Muscle layer of colon (tissue), 2 donors: ENCODE measurements around the gene SDF2L1.
"Not testable (repeated sequence)": the region's sequence is repeated elsewhere in the genome, so short reads cannot be mapped to it uniquely, and the experiment has no call there.

Experiments
- H3K27ac ChIP-seq: one replicate; pipeline ENCODE4 v1.7.0; 2013; ENCODE audit warnings: low read depth, mild to moderate bottlenecking, low read length, moderate library complexity
- H3K27me3 ChIP-seq, 2 donors: one replicate each; pipeline ENCODE4 v1.7.0; 2013; ENCODE audit warnings: low read length in 2 of 2, mild to moderate bottlenecking in 2 of 2; ENCODE audit not compliant: insufficient read depth in 2 of 2, control insufficient read depth in 1 of 2
- H3K36me3 ChIP-seq: one replicate; pipeline ENCODE4 v1.7.0; 2013; ENCODE audit warnings: mild to moderate bottlenecking, low read length; ENCODE audit not compliant: insufficient read depth
- H3K4me1 ChIP-seq: one replicate; pipeline ENCODE4 v1.7.0; 2013; ENCODE audit warnings: mild to moderate bottlenecking, low read length; ENCODE audit not compliant: insufficient read depth
- H3K4me3 ChIP-seq, 2 donors: one replicate each; pipeline ENCODE4 v1.7.0; 2013; ENCODE audit warnings: low read length in 2 of 2, low read depth in 1 of 2, mild to moderate bottlenecking in 1 of 2, moderate library complexity in 1 of 2
- H3K9ac ChIP-seq: one replicate; pipeline ENCODE4 v1.7.0; 2013; ENCODE audit warnings: low read length
- H3K9me3 ChIP-seq: one replicate; pipeline ENCODE4 v1.7.0; 2013; ENCODE audit warnings: mild to moderate bottlenecking, low read length
- donor health status: abdominal sarcoma.
- donor health status: Adenocarcinoma of cecum.

SDF2L1 gene

DNA sequence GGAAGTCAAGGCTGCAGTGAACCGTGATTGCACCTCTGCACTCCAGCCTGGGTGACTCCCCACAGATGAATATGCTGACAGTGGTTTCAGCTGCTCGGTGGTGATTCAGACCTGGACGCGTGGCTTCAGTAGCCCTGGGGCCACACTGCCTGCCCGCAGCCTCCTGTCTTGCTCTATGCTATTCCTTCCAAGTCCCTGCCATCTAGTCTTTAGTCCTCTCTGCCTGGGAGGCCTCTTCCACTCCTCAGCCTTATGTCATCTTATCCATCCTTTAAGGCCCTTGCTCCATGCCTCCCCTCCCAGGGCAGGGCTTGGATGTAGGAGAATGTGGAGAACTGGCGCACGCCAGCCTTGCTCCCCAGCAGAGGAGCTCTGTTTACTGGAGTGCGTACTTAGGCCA lies 35.3 kb upstream of the SDF2L1 start:
- Histone ChIP-seq H3K9me3 (no peaks in the 10 kb centered on the region), H3K4me3 (no peak overlapping the region), H3K36me3 (peaks cover 10% of the 10 kb centered on the region), H3K27me3 (no peaks in the 10 kb centered on the region), H3K4me1 (no peaks in the 10 kb centered on the region), H3K27ac (no peak overlapping the region), H3K9ac (no peak overlapping the region)

DNA sequence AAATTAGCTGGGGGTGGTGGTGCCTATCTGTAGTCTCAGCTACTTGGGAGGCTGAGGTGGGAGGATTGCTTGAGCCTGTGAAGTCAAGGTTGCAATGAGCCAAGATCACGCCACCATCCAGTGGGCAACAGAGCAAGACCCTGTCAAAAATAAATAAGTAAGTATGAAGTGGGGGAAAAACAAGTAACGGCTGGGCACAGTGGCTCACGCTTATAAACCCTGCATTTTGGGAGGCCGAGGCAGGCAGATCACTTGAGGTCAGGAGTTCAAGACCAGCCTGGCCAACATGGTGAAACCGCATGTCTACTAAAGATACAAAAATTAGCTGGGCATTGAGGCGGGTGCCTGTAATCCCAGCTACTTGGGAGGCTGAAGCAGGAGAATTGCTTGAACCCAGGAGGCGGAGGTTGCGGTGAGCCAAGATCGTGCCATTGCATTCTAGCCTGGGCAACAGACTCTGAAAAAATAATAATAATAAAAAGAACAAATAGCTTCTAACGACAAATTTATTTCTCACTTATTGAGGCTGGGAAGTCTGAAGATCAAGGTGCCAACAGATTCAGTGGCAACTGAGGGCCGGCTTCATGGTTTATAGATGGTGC lies 32.4 kb upstream of the SDF2L1 start:
- not testable (repeated sequence) for H3K27me3 ChIP-seq, H3K4me3 ChIP-seq, H3K4me1 ChIP-seq, H3K9me3 ChIP-seq, H3K9ac ChIP-seq, H3K27ac ChIP-seq
- peaks cover 30% of the 10 kb centered on the region for H3K36me3 ChIP-seq

DNA sequence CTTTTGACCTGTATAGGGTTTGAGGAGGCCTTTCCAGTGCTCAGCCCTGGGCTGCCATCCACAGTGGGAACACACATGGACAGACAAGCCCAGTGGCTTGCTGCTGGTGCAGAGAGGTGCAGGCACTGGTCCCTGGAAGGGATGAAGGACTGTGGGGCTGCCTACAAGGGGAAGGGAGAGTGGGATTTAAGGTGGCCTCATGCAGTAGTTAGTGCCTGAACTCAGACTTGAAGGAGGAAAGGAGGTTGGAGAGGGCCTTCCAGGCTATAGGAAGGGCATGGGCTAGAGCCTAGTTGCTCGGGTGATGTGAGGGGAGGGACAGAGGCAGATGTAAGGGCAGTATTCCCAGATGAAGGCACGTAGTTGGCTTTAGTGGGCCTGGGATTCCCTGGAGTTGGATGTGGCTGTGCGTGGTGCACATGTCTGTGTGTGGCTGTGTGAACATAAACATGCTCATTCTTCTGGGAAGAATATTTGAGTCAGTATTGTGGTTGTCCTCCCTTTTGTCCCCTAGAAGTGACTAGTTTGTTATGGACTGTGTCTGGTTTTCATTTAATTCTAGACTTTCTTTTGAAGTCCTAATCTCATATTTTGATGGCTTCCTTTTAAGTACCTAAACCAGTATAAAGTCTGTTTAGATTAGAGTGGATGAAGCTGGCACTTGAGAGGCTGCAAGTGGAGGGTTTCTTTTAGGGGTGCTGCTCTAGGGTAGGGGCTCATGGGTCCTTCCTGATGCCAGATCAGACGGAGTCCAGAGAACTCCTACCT lies 30.7 kb upstream of the SDF2L1 start:
- peaks cover 31% of the 10 kb centered on the region for H3K36me3 ChIP-seq

DNA sequence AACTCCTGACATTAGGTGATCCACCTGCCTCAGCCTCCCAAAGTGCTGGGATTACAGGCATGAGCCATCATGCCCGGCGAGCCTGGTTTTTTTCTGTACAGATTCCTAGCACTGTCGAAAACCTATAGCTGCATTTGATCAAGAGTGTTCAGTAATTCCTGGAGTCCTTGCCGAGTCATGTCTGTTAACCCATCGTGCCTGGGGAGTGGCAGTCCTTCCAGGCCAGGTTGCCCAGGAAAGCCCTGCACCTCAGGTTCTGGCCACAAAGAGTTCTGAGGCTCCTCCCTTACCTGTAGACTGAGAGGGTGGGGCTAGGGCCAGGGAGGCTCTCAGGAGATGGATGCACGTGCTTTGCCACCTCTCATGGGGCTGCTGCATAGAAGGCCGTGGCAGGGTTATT lies 29.2 kb upstream of the SDF2L1 start:
- Histone ChIP-seq H3K9ac (no peak overlapping the region), H3K4me3 (no peak overlapping the region), H3K27ac (no peak overlapping the region), H3K27me3 (no peaks in the 10 kb centered on the region), H3K9me3 (no peaks in the 10 kb centered on the region), H3K4me1 (no peaks in the 10 kb centered on the region), H3K36me3 (peaks cover 31% of the 10 kb centered on the region)

More for the DNA sequence above, 30.7 kb upstream of the SDF2L1 start:
- H3K27ac ChIP-seq = no peak overlapping the region
- H3K27me3 ChIP-seq = no peaks in the 10 kb centered on the region
- no peaks in the 10 kb centered on the region for H3K4me1 ChIP-seq
- no peak overlapping the region for H3K4me3 ChIP-seq
- H3K9me3 ChIP-seq = no peaks in the 10 kb centered on the region
- no peak overlapping the region for H3K9ac ChIP-seq

DNA sequence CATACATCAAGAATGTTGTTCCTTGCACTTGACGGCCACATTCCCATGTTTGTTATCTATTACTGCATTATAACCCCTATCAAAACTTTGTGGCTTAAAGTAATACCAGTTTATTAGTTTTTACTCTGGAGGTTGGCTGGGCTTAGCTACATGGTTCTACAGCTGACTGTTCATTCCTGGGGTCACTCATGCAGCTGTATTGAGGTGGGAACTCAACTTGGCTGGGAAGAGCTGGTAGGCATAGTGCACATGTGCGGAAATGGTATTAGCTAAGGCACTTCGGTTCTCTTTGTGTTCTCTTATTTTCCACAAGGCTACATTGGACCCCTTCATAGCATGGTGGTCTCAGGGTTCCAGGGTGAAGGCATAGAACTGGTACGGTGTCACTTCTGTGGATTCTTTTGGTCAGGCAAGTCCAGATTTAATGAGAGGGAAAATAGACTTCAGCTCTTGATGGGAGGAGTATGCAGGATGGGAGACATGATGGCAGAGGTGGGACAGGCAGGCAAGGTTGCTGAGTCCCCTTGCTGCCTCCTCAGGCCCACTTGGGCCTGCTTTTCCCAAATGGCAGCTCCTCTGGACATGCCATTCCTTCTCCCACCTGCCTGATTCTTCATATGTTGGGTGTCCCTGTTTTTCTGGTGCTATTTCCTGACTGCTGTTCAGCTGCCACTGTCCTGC lies 28.4 kb upstream of the SDF2L1 start:
- Histone ChIP-seq H3K4me1 (no peaks in the 10 kb centered on the region), H3K4me3 (no peak overlapping the region), H3K9ac (no peak overlapping the region), H3K27me3 (no peaks in the 10 kb centered on the region), H3K36me3 (peaks cover 31% of the 10 kb centered on the region), H3K9me3 (no peaks in the 10 kb centered on the region), H3K27ac (no peak overlapping the region)

DNA sequence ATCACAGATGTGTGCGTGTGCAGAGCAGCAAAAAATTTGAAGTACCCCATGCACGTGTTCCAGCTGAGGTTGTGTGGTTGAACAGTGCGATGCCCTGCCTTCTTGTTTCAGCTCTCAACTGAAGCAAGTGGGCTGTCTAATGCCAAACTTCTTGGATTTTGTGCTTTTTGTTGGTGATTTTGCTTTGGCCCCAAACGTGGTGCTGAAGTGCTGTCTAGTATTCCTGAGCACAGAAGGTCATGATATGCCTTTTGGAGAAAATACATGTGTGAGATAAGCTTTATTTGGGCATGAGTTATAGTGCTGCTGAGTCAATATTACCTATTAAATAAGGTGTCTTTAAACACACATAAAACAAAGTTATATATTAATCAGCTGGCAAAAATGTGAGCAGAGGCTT lies 26.4 kb upstream of the SDF2L1 start:
- H3K4me3 ChIP-seq = no peak overlapping the region
- peaks cover 31% of the 10 kb centered on the region for H3K36me3 ChIP-seq
- H3K4me1 ChIP-seq = no peaks in the 10 kb centered on the region
- no peak overlapping the region for H3K27ac ChIP-seq
- H3K27me3 ChIP-seq = no peaks in the 10 kb centered on the region
- no peaks in the 10 kb centered on the region for H3K9me3 ChIP-seq
- H3K9ac ChIP-seq = no peak overlapping the region

DNA sequence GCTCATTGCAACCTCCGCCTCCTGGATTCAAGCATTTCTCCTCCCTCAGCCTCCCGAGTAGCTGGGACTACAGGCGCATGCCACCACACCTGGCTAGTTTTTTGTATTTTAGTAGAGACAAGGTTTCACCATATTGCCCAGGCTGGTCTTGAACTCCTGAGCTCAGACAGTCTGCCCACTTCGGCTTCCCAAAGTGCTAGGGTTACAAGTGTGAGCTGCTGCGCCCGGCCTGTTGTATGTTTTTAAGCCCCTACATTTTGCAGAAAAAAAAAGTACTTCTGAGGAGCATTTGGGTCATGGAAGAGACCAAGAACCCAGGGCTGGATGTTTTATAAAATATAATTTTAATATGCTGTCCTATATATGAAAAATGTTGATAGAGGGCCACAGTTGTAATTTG lies 24.8 kb upstream of the SDF2L1 start:
- H3K9me3 ChIP-seq, H3K4me3 ChIP-seq, H3K27me3 ChIP-seq, H3K4me1 ChIP-seq, H3K27ac ChIP-seq, H3K9ac ChIP-seq: not testable (repeated sequence)
- H3K36me3 ChIP-seq = peaks cover 20% of the 10 kb centered on the region

DNA sequence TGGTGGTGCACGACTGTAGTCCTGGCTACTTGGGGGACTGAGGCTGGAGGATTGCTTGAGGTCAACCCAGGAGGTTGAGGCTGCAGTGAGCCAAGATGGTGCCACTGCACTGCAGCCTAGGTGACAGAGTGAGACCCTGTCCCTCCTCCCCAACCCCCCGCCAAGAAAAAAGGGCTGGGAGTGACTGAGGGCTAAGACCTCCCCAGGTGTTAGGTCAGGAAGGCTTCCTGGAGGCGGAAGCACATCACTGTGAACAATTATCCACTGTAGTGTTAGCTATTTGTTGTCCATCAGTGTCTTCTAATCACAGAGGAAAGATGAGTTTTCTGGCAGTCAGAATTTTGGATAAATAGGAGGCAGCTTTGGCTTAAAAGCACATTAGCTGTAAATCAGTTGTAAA lies 21.1 kb upstream of the SDF2L1 start:
- H3K9me3 ChIP-seq = no peaks in the 10 kb centered on the region
- no peaks in the 10 kb centered on the region for H3K27me3 ChIP-seq
- no peak overlapping the region for H3K9ac ChIP-seq
- no peak overlapping the region for H3K27ac ChIP-seq
- peaks cover 21% of the 10 kb centered on the region for H3K4me1 ChIP-seq
- H3K4me3 ChIP-seq = no peak overlapping the region
- H3K36me3 ChIP-seq = peaks cover 4% of the 10 kb centered on the region

DNA sequence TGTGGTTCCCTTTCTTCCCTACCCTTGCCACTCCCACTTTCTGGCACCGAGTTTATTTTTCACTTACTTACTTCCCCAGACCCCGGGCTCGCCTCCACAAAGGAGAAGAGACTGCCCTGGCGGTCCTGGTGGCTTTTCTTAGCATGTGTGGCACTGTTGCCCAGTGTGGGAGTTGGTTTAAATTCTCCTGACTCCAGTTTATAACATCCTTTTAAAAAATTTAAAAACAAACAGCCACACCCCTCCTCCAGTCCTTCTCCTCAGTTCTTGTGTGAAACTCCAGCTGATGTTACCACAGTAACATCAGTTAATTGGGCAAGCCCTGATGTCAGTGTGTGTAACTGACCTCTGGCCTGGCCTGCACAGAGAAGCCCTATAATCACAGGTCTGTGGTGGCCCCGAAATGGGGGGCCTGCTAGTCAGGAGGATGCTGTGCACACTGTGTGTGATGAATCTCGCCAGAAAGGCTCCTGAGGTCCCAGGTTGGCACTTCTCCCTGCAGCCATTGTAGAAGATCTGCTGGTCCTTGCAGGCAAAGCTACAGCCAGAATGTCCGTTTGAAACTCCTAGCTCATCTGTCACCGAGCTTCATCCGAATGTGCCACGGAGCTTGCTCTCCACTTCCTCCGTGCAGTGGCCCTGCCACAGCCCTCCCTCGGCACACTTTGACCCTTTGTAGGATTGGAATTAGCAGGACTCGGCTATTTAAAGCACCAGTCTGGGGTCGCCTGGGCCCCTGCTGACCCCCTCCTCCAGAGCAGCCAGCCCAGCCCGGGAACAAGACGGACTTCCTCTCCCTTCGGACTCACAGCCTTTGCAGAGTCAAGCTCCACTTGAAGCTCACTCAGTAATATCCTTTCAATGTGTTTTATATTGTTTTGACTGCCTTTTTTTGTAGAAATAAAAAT lies 19.8 kb upstream of the SDF2L1 start:
- Histone ChIP-seq H3K27me3 (no peaks in the 10 kb centered on the region), H3K4me1 (peaks cover 21% of the 10 kb centered on the region), H3K9ac (no peak overlapping the region), H3K36me3 (peaks cover 4% of the 10 kb centered on the region), H3K4me3 (no peak overlapping the region), H3K27ac (no peak overlapping the region), H3K9me3 (no peaks in the 10 kb centered on the region)

DNA sequence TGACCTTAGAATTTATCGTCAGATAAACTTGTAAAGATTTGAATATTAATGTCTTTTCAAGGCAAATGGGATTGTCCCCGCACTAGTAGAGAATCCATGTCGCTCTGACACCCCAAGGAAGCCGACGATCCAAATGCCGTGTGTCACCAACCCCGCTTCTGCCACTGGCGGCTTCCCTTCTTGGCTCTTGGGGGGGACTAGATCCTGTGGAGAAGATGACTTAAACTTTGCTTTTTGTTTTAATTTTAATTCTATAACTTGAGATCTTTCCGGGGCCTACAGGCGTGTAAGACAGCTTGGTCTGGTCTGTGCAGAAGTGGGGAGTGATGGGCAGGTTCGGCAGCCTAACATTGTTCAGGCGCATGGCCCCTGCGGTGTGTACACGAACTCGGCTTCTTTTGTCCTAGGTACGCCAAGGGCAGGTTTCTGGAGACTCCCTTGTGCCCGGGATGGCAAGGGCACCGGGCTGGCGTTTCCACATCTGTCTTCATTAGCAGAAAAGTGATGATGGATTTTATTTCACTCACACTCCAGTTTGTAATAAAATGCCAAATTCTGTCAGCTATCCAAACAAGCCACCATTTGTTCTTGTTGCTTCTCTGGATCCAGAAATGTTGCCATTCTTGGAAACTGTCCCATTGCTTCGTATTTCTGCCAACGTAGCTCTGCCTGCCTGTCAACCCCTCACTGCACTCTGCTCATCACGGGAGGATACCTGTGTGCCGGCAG lies 19.0 kb upstream of the SDF2L1 start:
- Histone ChIP-seq H3K9ac (no peak overlapping the region), H3K27ac (no peak overlapping the region), H3K9me3 (no peaks in the 10 kb centered on the region), H3K4me1 (peaks cover 21% of the 10 kb centered on the region), H3K4me3 (no peak overlapping the region), H3K27me3 (no peaks in the 10 kb centered on the region), H3K36me3 (peaks cover 4% of the 10 kb centered on the region)

DNA sequence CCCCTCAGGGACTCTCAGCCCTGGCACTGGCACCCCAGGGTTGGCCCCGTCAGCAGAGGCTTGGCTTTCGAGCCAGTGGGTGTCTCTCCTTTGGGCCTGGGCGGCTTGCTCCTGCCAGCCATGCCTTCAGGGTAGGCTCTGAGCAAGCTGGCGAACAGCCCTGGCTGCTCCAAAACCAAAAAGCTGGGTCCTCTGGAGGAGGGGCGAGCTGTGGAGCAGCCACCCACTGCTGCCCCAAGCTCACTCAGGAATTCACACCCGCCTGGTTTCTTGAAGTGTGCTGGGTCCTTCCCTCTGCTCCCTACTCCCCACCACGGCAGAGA lies 18.5 kb upstream of the SDF2L1 start:
- H3K27ac ChIP-seq = no peak overlapping the region
- H3K36me3 ChIP-seq = peaks cover 4% of the 10 kb centered on the region
- H3K27me3 ChIP-seq = no peaks in the 10 kb centered on the region
- no peak overlapping the region for H3K4me3 ChIP-seq
- peaks cover 21% of the 10 kb centered on the region for H3K4me1 ChIP-seq
- H3K9ac ChIP-seq = no peak overlapping the region
- no peaks in the 10 kb centered on the region for H3K9me3 ChIP-seq
